RWPE1 (cell line): Measurements from ENCODE around the gene BCAT1.

Source experiments
- CTCF ChIA-PET: fragments of 350-600 bp; sonication (Branson Sonifier 250); formaldehyde crosslinking; extraction: SDS; loops from one replicate; lab custom pipeline; 2021; lab: Yijun Ruan, JAX
- POLR2A ChIA-PET: fragments of 400-600 bp; formaldehyde crosslinking; extraction: SDS; loops from one replicate; lab custom pipeline; 2020; ENCODE audit warnings: antibody characterized with exemption; ENCODE audit not compliant: low non-redundant PET; lab: Yijun Ruan, JAX
- DNase-seq: peaks from one replicate; pipeline ENCODE4 v3.0.0; 2012; ENCODE audit warnings: low spot score
- H3K27ac ChIP-seq: fragments of 450-650 bp; 2 replicates; pipeline ENCODE4 v1.5.1; 2017
- TF ChIP-seq, protein P1 (sequence below): fragments of 450-650 bp; conservative IDR thresholded peaks from 2 replicates; pipeline ENCODE4 v1.5.1; 2017; ENCODE audit warnings: low read depth, mild to moderate bottlenecking

The BCAT1 gene

DNA sequence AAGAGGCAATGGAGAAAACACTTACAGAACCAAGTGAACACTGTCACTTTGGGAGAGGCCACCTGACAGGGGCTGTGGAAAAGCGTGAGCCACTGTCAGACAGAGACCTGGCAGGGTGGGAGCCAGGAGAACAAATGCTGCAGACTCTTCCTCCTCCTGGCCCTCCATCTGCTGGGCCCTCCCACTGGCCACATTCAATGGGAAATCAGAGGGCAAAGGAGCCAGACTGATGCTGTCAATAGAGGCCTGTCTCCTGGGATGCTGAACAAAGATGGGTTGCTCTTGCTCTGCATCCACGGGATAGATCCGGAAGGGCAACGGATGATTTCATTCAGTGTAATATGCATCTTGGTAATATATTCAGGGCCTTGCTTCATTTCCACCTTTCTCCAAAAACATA lies 44.9 kb upstream of the BCAT1 start:
- CTCF ChIA-PET, result interaction anchor here (0.7 to 1.2 kb wide), 2 partner anchors 29 to 137 kb away, joined by 3 to 5 read pairs; no protein-coding TSS in a partner anchor
- no peak overlapping the region for H3K27ac ChIP-seq
- DNase-seq, result no peak
- POLR2A ChIA-PET, result no interaction called here
- TF ChIP-seq, protein P1, sequence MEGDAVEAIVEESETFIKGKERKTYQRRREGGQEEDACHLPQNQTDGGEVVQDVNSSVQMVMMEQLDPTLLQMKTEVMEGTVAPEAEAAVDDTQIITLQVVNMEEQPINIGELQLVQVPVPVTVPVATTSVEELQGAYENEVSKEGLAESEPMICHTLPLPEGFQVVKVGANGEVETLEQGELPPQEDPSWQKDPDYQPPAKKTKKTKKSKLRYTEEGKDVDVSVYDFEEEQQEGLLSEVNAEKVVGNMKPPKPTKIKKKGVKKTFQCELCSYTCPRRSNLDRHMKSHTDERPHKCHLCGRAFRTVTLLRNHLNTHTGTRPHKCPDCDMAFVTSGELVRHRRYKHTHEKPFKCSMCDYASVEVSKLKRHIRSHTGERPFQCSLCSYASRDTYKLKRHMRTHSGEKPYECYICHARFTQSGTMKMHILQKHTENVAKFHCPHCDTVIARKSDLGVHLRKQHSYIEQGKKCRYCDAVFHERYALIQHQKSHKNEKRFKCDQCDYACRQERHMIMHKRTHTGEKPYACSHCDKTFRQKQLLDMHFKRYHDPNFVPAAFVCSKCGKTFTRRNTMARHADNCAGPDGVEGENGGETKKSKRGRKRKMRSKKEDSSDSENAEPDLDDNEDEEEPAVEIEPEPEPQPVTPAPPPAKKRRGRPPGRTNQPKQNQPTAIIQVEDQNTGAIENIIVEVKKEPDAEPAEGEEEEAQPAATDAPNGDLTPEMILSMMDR, result no peak

DNA sequence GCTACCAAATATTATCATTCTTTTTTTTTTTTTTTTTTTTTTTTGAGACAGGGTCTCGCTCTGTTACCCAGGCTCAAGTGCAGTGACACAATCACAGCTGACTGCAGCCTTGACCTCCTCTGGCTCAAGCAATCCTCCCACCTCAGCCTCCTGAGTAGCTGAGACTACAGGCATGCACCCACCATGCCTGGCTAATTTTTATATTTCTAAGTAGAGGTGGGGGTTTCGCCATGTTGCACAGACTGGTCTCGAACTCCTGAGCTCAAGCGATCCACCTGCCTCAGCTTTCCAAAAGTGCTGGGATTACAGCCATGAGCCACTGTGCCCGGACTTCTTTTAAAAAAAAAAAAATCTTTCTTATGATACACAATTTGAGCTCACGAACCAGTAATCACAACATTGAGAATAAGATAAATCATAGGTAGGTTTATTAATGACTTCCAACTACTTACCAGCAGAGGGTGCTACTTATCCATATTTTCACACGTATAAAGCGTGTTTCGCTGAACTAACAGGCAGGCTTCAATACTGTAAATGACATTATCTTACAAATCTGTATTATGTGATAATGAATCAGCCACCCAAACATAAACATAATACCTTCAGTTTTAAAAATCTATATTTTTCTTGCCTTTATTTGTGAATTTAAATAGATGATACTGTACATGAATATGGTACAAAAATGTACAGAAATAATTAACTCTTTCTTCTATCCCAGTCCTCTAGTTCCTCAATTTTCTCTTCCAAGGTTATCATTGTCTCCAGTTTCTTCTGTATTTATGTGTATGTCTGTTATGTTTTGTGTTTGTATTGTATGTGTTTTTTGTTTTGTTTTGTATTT lies 42.5 kb upstream of the BCAT1 start:
- TF ChIP-seq, protein P1, result no peak; the same call in 1 of the 2 replicates
- H3K27ac ChIP-seq, result no peak overlapping the region
- ChIA-PET CTCF (interaction anchor here (0.5 to 2.6 kb wide), 11 partner anchors 16 to 199 kb away, joined by 3 to 15 read pairs (median 4); no protein-coding TSS in a partner anchor), POLR2A (interaction anchor here (0.7 kb wide), 1 partner anchor 260 kb away, joined by 4 read pairs; the partner anchor contains the start of gene KRAS)
- DNase-seq, result peak; percentile 55

DNA sequence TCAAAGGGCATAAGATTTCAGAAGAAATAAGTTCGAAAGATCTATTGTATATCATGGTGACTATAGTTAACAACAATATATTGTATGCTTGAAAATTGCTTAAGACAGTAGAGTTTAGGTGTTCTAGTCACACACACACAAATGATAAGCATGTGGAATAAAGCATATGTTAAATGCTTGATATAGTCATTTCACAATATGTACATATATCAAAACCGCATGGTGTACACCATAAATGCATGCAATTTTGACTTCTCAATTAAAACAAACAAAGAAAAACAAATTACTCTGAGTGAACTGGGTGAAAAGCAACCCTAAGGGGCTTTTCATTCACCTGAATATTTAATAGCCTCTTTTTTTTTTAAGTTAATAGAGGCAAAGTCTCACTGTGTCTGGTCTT lies 40.3 kb upstream of the BCAT1 start:
- H3K27ac ChIP-seq, result no peak overlapping the region
- POLR2A ChIA-PET, result no interaction called here
- TF ChIP-seq, protein P1, result no peak
- CTCF ChIA-PET, result no interaction called here
- DNase-seq, result no peak

DNA sequence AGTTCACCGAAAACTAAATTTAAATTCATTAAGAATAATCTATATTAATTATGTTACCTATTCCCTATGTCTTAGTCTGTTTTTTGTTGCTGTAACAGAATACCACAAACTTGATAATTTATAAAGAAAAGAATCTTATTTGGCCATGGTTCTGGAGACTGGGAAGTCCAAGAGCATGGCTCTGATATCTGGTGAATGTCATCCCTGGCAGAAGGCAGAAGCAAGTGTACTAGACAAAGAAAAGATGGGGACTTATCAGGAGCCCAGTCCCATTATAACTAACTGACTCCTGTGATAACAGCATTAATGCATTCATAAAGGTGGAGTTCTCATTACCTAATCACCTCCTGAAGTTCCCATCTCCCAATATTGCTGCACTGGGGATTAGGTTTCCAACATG lies 33.3 kb upstream of the BCAT1 start:
- CTCF ChIA-PET, result interaction anchor here (0.6 kb wide), 1 partner anchor 390 kb away, joined by 3 read pairs; no protein-coding TSS in a partner anchor
- TF ChIP-seq, protein P1, result no peak

DNA sequence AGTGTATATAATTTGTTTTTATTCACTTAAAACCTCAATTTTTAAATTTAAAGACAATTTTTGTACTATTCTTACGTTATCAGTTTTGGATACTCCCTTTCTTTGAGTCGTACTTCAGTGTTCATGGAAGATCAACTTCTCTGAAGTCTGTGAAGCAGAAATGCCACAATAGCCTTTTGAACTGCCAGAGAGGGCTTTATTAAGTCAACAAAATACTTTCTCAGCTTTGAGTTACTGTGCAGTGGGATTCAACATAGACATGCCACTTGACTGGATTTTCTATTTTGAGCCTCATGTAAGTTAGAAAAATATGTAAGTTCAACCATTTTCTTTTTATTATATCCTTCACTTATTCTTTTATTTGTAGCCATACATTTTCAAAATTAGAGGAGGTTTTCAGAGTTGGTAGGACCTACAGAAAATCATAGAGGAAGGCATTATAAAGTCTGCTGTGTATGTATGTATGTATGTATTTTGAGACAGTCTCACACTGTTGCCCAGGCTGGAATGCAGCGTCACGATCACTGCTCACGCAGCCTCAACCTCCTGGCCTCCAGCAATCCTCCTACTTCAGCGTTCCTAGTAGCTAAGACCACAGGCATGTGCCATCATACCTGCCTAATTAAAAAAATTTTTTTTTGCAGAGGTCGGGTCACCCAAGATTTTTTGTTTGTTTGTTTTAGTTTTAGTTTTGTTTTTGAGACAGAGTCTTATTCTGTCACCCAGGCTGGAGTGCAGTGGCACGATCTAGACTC lies 31.3 kb upstream of the BCAT1 start:
- TF ChIP-seq, protein P1, result no peak
- POLR2A ChIA-PET, result no interaction called here
- DNase-seq, result no peak
- H3K27ac ChIP-seq, result no peak overlapping the region
- CTCF ChIA-PET, result no interaction called here

More for the DNA sequence above, 33.3 kb upstream of the BCAT1 start:
- H3K27ac ChIP-seq, result no peak overlapping the region
- POLR2A ChIA-PET, result no interaction called here
- DNase-seq, result no peak

DNA sequence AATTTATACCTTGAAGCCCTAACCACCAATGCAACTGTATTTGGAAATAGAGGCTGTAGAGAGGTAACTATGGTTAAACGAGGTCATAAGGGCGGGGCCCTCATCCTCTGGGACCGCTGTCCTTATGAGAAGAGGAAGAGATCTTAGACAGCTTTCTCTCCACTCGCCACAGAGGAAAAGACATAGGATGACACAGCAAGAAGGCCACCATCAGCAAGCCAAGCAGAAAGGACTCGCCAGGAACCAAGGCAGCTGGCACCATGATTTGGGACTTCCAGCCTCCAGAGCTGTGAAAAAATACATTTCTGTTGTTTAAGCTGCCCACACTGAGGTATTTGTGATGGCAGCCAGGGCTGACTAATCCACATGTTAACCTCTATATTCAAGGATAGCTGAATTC lies 30.4 kb upstream of the BCAT1 start:
- H3K27ac ChIP-seq, result no peak overlapping the region
- DNase-seq, result no peak
- ChIA-PET CTCF (interaction anchor here (0.7 kb wide), 1 partner anchor 222 kb away, joined by 3 read pairs; no protein-coding TSS in a partner anchor), POLR2A (no interaction called here)
- TF ChIP-seq, protein P1, result no peak
